Neural cell (in vitro differentiated cells): Measurements from ENCODE around the gene CCNG2. TPM values are rescaled to one million over a fixed set of nuclear protein-coding genes. Genes with fewer than 3 reads are reported as not detected.
A peak's percentile ranks its signal among the peaks of the same experiment; 100 is the strongest.

Experiments used
- H2AFZ ChIP-seq: fragments of 200-600, 300-800 bp; sonication (generic), shearing (Covaris generic); 2 replicates; pipeline ENCODE4 v1.6.0; 2014; ENCODE audit warnings: low read depth, mild to moderate bottlenecking, antibody characterized with exemption, low read length, moderate library complexity
- H3F3A ChIP-seq: fragments of 200-600 bp; shearing (Covaris generic); 2 replicates; pipeline ENCODE4 v1.6.1; 2016; ENCODE audit warnings: mild to moderate bottlenecking, moderate library complexity, mixed read lengths, antibody characterized with exemption, low read length; ENCODE audit not compliant: insufficient read depth, poor library complexity, severe bottlenecking
- H3K27ac ChIP-seq: fragments of 200-600, 300-800 bp; sonication (generic), shearing (Covaris generic); 2 replicates; pipeline ENCODE4 v1.5.1; 2014; ENCODE audit warnings: mild to moderate bottlenecking, low read length, moderate library complexity
- H3K27me3 ChIP-seq: fragments of 300-800, 200-600 bp; sonication (generic), shearing (Covaris generic); 2 replicates; pipeline ENCODE4 v1.6.0; 2014; ENCODE audit warnings: mild to moderate bottlenecking, low read depth, low read length, moderate library complexity; ENCODE audit not compliant: insufficient read depth
- H3K36me3 ChIP-seq: fragments of 300-800, 200-600 bp; sonication (generic), shearing (Covaris generic); 2 replicates; pipeline ENCODE4 v1.5.1; 2014; ENCODE audit warnings: mild to moderate bottlenecking, antibody characterized with exemption, low read length, moderate library complexity; ENCODE audit not compliant: insufficient read depth
- H3K4me2 ChIP-seq: fragments of 300-800, 200-600 bp; sonication (generic), shearing (Covaris generic); 2 replicates; pipeline ENCODE4 v1.6.0; 2014; ENCODE audit warnings: mild to moderate bottlenecking, low read length
- H3K4me3 ChIP-seq: fragments of 300-800, 200-600 bp; sonication (generic), shearing (Covaris generic); 2 replicates; pipeline ENCODE4 v1.5.1; 2014; ENCODE audit warnings: mild to moderate bottlenecking, low read length, moderate library complexity
- H3K79me2 ChIP-seq: fragments of 200-600 bp; shearing (Covaris generic); replicated peaks from 2 replicates; pipeline ENCODE4 v1.6.0; 2014; ENCODE audit warnings: mild to moderate bottlenecking, low read length, moderate library complexity; ENCODE audit not compliant: insufficient read depth
- H3K9ac ChIP-seq: fragments of 300-800, 200-600 bp; sonication (generic), shearing (Covaris generic); 2 replicates; pipeline ENCODE4 v1.6.1; 2016; ENCODE audit warnings: mild to moderate bottlenecking, low read length, mixed read lengths
- H3K9me2 ChIP-seq: fragments of 200-600 bp; shearing (Covaris generic); 2 replicates; pipeline ENCODE4 v1.6.1; 2016; ENCODE audit warnings: mild to moderate bottlenecking, low read length, mixed read lengths; ENCODE audit not compliant: insufficient read depth
- H3K9me3 ChIP-seq: fragments of 200-600, 300-800 bp; sonication (generic), shearing (Covaris generic); 2 replicates; pipeline ENCODE4 v1.6.1; 2016; ENCODE audit warnings: mild to moderate bottlenecking, mixed run types, low read length, moderate library complexity, mixed read lengths
- H4K20me1 ChIP-seq: fragments of 200-600 bp; shearing (Covaris generic); 2 replicates; pipeline ENCODE4 v1.6.1; 2016; ENCODE audit warnings: mild to moderate bottlenecking, mixed run types; ENCODE audit not compliant: insufficient read depth
- EP300 ChIP-seq: fragments of 450-650 bp; conservative IDR thresholded peaks from 2 replicates; pipeline ENCODE4 v1.6.1; 2014; ENCODE audit warnings: antibody characterized with exemption, mild to moderate bottlenecking, moderate library complexity; ENCODE audit not compliant: poor library complexity, severe bottlenecking
- EZH2 ChIP-seq: fragments of 200-600, 300-800 bp; shearing (Covaris generic), sonication (generic); IDR thresholded peaks from 2 replicates; pipeline ENCODE4 v1.6.1; 2014; ENCODE audit warnings: antibody characterized with exemption, low read length, borderline replicate concordance, mild to moderate bottlenecking; ENCODE audit not compliant: insufficient read depth, poor library complexity, severe bottlenecking
- MXI1 ChIP-seq: fragments of 450-650 bp; conservative IDR thresholded peaks from 2 replicates; pipeline ENCODE4 v1.6.1; 2014; ENCODE audit warnings: antibody characterized with exemption, mild to moderate bottlenecking; ENCODE audit not compliant: poor library complexity, severe bottlenecking
- POLR2AphosphoS5 ChIP-seq: IDR thresholded peaks from 2 replicates; pipeline ENCODE4 v1.6.1; 2012
- RAD21 ChIP-seq: fragments of 450-650 bp; conservative IDR thresholded peaks from 2 replicates; pipeline ENCODE4 v1.6.1; 2014; ENCODE audit warnings: antibody characterized with exemption, mild to moderate bottlenecking, moderate library complexity
- SMC3 ChIP-seq: fragments of 450-650 bp; conservative IDR thresholded peaks from 2 replicates; pipeline ENCODE4 v1.6.1; 2014; ENCODE audit warnings: antibody characterized with exemption, mild to moderate bottlenecking, moderate library complexity; ENCODE audit not compliant: poor library complexity
- TAF1 ChIP-seq: IDR thresholded peaks from 2 replicates; pipeline ENCODE4 v1.6.1; 2012; ENCODE audit warnings: low read depth
- polyA plus RNA-seq: library from polyadenylated mRNA; depleted of rRNA; stranded (reverse); fragments of >200 nt; gene quantifications from 2 replicates; pipeline ENCODE4 v1.2.3, GENCODE V29; 2014
- TF ChIP-seq, protein P1 (sequence below): IDR thresholded peaks from 2 replicates; pipeline ENCODE4 v1.6.1; 2012; ENCODE audit warnings: borderline replicate concordance
- TF ChIP-seq, protein P2 (sequence below): fragments of 450-650 bp; IDR thresholded peaks from 2 replicates; pipeline ENCODE4 v1.5.1; 2014; ENCODE audit warnings: antibody characterized with exemption, mild to moderate bottlenecking, moderate library complexity; ENCODE audit not compliant: poor library complexity, severe bottlenecking

CCNG2 gene
- polyA plus RNA-seq, 1 donor from 2014 or later: 132 TPM

DNA sequence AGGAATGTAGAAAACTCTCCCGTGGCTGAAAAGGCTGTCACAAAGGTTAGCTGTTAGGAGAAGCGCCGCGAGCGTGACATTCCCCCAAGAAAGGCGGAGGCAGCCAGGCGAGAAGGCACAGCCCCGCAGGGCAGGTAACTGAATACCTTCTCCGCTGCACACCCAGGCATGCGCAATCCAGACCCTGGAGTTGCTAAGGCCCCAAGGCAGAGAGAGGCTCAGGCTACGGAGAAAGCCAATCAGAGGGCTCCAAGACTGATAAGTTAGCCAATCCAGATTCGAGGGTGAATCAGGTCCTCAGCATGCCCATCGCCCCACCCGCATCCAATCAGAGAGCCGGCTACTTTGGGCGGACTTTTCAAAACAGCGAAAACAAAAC, 485 bp upstream of the CCNG2 start:
- H3F3A ChIP-seq: no peaks in the 10 kb centered on the region
- H3K9me3 ChIP-seq: no peaks in the 10 kb centered on the region
- H2AFZ ChIP-seq: peak overlapping the region; percentile 73
- H3K4me3 ChIP-seq: peak overlapping the region; percentile 93
- H4K20me1 ChIP-seq: peaks cover 4% of the 10 kb centered on the region
- H3K4me2 ChIP-seq: peak overlapping the region; percentile 85
- H3K36me3 ChIP-seq: no peaks in the 10 kb centered on the region
- TF ChIP-seq SMC3 (peak; percentile 34), EZH2 (no peak), TAF1 (peak; percentile 92), POLR2AphosphoS5 (peak; percentile 99)
- TF ChIP-seq, protein P1, sequence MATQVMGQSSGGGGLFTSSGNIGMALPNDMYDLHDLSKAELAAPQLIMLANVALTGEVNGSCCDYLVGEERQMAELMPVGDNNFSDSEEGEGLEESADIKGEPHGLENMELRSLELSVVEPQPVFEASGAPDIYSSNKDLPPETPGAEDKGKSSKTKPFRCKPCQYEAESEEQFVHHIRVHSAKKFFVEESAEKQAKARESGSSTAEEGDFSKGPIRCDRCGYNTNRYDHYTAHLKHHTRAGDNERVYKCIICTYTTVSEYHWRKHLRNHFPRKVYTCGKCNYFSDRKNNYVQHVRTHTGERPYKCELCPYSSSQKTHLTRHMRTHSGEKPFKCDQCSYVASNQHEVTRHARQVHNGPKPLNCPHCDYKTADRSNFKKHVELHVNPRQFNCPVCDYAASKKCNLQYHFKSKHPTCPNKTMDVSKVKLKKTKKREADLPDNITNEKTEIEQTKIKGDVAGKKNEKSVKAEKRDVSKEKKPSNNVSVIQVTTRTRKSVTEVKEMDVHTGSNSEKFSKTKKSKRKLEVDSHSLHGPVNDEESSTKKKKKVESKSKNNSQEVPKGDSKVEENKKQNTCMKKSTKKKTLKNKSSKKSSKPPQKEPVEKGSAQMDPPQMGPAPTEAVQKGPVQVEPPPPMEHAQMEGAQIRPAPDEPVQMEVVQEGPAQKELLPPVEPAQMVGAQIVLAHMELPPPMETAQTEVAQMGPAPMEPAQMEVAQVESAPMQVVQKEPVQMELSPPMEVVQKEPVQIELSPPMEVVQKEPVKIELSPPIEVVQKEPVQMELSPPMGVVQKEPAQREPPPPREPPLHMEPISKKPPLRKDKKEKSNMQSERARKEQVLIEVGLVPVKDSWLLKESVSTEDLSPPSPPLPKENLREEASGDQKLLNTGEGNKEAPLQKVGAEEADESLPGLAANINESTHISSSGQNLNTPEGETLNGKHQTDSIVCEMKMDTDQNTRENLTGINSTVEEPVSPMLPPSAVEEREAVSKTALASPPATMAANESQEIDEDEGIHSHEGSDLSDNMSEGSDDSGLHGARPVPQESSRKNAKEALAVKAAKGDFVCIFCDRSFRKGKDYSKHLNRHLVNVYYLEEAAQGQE: peak; percentile 94
- TF ChIP-seq, protein P2, sequence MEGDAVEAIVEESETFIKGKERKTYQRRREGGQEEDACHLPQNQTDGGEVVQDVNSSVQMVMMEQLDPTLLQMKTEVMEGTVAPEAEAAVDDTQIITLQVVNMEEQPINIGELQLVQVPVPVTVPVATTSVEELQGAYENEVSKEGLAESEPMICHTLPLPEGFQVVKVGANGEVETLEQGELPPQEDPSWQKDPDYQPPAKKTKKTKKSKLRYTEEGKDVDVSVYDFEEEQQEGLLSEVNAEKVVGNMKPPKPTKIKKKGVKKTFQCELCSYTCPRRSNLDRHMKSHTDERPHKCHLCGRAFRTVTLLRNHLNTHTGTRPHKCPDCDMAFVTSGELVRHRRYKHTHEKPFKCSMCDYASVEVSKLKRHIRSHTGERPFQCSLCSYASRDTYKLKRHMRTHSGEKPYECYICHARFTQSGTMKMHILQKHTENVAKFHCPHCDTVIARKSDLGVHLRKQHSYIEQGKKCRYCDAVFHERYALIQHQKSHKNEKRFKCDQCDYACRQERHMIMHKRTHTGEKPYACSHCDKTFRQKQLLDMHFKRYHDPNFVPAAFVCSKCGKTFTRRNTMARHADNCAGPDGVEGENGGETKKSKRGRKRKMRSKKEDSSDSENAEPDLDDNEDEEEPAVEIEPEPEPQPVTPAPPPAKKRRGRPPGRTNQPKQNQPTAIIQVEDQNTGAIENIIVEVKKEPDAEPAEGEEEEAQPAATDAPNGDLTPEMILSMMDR: no peak
- H3K27me3 ChIP-seq: no peaks in the 10 kb centered on the region
- peak overlapping the region; percentile 97 for H3K27ac ChIP-seq
- peak overlapping the region; percentile 100 for H3K9ac ChIP-seq
- no peaks in the 10 kb centered on the region for H3K9me2 ChIP-seq
- peaks cover 42% of the 10 kb centered on the region for H3K79me2 ChIP-seq

DNA sequence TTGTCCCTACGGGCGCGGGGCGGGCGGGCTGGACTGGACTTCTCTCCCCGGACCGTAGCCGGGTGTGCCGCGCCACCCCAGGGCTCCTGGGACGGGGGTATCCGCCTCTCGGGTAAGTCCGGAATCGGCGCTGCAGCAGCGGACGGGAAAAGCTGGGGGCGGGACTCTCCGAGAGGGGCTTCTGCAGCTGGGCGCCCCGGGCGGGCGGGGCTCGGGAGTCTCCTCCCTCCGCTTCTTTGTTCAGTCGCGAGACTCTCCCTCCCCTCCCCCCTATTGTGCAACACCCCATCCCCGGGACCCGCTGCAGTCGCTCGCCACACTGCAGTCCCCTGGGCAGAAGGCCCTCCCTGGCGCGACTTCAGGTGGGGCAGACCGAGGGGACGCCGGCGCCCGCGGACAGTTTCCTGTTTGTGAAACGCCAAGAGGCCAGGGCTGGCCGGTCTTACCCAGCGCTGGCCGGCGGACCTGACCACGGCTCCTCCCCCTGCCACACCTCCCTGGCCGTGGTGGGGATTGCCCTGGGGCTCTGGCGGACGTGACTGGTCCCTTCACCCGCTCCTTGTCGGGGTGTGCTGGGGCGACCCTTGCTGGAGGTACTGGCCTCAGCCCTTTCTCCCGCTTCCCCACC, 966 bp downstream of the CCNG2 start:
- Histone ChIP-seq H3K9me2 (no peaks in the 10 kb centered on the region), H3K4me3 (peak overlapping the region; percentile 93), H4K20me1 (peaks cover 7% of the 10 kb centered on the region), H3K9ac (peak overlapping the region; percentile 100), H3K4me2 (peak overlapping the region; percentile 92), H3K36me3 (peaks cover 7% of the 10 kb centered on the region), H2AFZ (peak overlapping the region; percentile 22), H3K9me3 (no peaks in the 10 kb centered on the region), H3F3A (no peaks in the 10 kb centered on the region), H3K27me3 (no peaks in the 10 kb centered on the region), H3K79me2 (peaks cover 55% of the 10 kb centered on the region), H3K27ac (peak overlapping the region; percentile 97)
- TF ChIP-seq RAD21 (peak; percentile 24), EP300 (no peak), POLR2AphosphoS5 (peak; percentile 61), SMC3 (peak; percentile 34), MXI1 (peak; percentile 64), TAF1 (peak; percentile 41), EZH2 (no peak)
- TF ChIP-seq, protein P1: peak; percentile 61
- TF ChIP-seq, protein P2: no peak
